Breast epithelium (tissue), 4 donors: ENCODE data around the gene TSPAN11. TPM values are rescaled to one million over a fixed set of nuclear protein-coding genes. Genes with fewer than 3 reads are reported as not detected.

Experiments used
- DNase-seq, 2 donors: peaks; one replicate each; pipeline ENCODE4 v3.0.0-alpha.2; 2019; ENCODE audit warnings: low spot score in 2 of 2
- H3K27ac ChIP-seq, 2 donors: fragments of 200-600 bp; sonication (generic) in 1 of 2; one replicate each; pipeline ENCODE4 v1.5.1; 2016 to 2019; ENCODE audit warnings: mild to moderate bottlenecking in 1 of 2
- H3K27me3 ChIP-seq, 2 donors: fragments of 200-600 bp; sonication (generic) in 1 of 2; one replicate each; pipeline versions ENCODE4 v1.5.1 to v1.6.0; 2017 to 2019; ENCODE audit warnings: control low read depth in 1 of 2, mild to moderate bottlenecking in 1 of 2
- H3K36me3 ChIP-seq: fragments of 200-600 bp; one replicate; pipeline ENCODE4 v1.5.1; 2019
- H3K4me1 ChIP-seq, 2 donors: fragments of 200-600 bp; sonication (generic); one replicate each; pipeline ENCODE4 v1.5.1; 2016 to 2019; ENCODE audit warnings: control low read depth in 1 of 2
- H3K4me3 ChIP-seq, 3 donors: fragments of 200-600 bp; sonication (generic); 1 replicate in 2 of 3; 2 replicates in 1 of 3; pipeline ENCODE4 v1.5.1; 2016 to 2019; ENCODE audit warnings: mild to moderate bottlenecking in 3 of 3, moderate library complexity in 2 of 3
- H3K9me3 ChIP-seq, 2 donors: fragments of 200-600 bp; sonication (generic) in 1 of 2; one replicate each; pipeline ENCODE4 v1.5.1; 2016 to 2019; ENCODE audit warnings: control low read depth in 1 of 2
- POLR2A ChIP-seq: fragments of 450-650 bp; IDR thresholded peaks from one replicate; pipeline ENCODE4 v1.6.1; 2016; ENCODE audit warnings: antibody characterized with exemption, mild to moderate bottlenecking, moderate library complexity
- POLR2AphosphoS5 ChIP-seq, 3 donors: sonication (generic); formaldehyde crosslinking; IDR thresholded peaks; one replicate each; pipeline ENCODE4 v1.6.1; 2017; ENCODE audit warnings: antibody characterized with exemption in 3 of 3
- intact Hi-C: fragments of 100-400 bp; cut with DNase I; formaldehyde crosslinking; loops from one replicate; pipeline ENCODE4 v1.15.1; 2023; ENCODE audit warnings: low total_unique reads
- total RNA-seq, 3 donors: library from RNA; depleted of rRNA; stranded (reverse); fragments of >200 nt; gene quantifications; one replicate each; pipeline ENCODE4 v1.1.0, GENCODE V29; 2016
- TF ChIP-seq, protein P1 (sequence below), 3 donors: fragments of 450-650 bp; IDR thresholded peaks; one replicate each; pipeline ENCODE4 v1.5.1; 2016 to 2017; ENCODE audit warnings: antibody characterized with exemption in 3 of 3, mild to moderate bottlenecking in 3 of 3, moderate library complexity in 3 of 3

Gene TSPAN11
- total RNA-seq, 3 donors from 2014 or later = 0.48 to 1.3 (median 0.73) TPM

DNA sequence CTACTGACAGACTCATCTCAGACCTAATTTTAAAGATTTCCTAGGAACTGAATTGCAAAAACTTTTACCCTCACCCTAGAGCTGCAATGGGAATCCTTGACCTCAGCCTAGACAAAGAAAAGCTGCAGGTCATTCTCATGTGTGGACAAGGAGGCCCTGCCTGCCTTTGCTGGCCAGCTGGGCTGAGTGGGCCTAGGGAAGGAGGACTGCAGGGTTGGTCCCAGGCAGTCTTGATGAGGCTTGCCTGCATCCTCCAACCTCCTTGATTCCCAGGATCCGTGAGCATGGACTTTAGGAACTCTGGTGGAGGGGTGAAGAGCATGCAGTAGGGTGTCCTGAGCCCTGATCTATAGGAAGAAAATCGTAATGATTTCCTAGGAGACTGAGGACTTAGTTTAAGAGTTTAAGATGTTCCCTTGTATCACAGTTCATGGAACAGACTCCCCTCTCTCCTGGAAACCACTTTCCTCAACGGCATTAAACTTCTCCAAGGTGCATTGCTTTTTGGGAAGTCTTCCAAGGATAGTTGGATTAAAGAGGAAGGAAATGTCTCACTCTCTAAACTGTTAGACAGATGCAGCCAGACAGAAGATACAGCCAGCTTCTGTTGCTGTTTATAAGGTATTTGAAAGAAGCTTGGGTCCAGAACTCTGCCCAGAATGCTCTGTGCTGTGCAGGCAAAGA lies 91.7 kb downstream of the TSPAN11 start:
- Histone ChIP-seq H3K9me3 (no peaks in the 10 kb centered on the region), H3K27me3 (no peaks in the 10 kb centered on the region), H3K4me3 (no peak overlapping the region), H3K4me1 (no peaks in the 10 kb centered on the region), H3K36me3 (no peaks in the 10 kb centered on the region), H3K27ac (no peak overlapping the region)
- TF ChIP-seq POLR2AphosphoS5 (IDR thresholded peaks at IDR 0.05) (no peak), POLR2A (no peak)
- TF ChIP-seq, protein P1, sequence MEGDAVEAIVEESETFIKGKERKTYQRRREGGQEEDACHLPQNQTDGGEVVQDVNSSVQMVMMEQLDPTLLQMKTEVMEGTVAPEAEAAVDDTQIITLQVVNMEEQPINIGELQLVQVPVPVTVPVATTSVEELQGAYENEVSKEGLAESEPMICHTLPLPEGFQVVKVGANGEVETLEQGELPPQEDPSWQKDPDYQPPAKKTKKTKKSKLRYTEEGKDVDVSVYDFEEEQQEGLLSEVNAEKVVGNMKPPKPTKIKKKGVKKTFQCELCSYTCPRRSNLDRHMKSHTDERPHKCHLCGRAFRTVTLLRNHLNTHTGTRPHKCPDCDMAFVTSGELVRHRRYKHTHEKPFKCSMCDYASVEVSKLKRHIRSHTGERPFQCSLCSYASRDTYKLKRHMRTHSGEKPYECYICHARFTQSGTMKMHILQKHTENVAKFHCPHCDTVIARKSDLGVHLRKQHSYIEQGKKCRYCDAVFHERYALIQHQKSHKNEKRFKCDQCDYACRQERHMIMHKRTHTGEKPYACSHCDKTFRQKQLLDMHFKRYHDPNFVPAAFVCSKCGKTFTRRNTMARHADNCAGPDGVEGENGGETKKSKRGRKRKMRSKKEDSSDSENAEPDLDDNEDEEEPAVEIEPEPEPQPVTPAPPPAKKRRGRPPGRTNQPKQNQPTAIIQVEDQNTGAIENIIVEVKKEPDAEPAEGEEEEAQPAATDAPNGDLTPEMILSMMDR (IDR thresholded peaks at IDR 0.05) = no peak
- DNase-seq = no peak
- intact Hi-C loops = no loop called here

DNA sequence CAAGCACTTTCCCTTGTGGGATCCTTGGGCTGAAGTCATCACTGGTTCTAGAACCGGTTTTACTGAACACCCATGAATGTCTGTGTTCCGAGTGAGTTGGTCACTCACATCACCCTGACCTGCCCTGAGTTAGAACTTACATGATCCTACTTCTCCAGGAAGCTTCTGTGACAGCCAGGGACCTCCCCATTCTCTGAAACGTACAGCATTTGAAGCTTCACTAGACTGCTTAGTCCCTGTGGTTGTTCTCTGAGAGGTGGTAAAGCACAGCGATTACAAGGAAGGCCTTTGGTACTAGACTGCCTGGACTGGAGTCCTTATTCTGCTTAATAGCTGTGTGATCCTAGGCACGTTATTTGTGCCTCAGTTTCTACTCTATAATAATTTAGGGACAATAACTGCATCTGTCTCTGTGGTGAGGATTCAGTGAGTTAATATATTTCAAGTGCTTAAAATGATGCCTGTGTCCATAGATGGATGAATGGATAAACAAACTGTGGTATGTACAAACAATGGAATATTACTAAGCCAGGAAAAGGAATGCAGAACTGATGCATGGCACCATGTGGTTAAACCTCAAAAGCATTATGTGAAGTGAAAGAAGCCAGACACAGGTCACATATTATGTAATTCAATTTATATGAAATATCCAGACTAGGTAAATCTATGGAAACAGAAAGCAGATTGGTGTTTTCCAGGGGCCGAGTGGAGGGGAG lies 92.4 kb downstream of the TSPAN11 start:
- no peak overlapping the region for H3K4me3 ChIP-seq
- intact Hi-C loops = no loop called here
- no peak for DNase-seq
- no peaks in the 10 kb centered on the region for H3K9me3 ChIP-seq
- H3K27ac ChIP-seq = no peak overlapping the region
- H3K36me3 ChIP-seq = no peaks in the 10 kb centered on the region
- H3K4me1 ChIP-seq = no peaks in the 10 kb centered on the region
- TF ChIP-seq POLR2AphosphoS5 (IDR thresholded peaks at IDR 0.05) = no peak
- TF ChIP-seq, protein P1 (IDR thresholded peaks at IDR 0.05) = no peak
- TF ChIP-seq POLR2A = no peak
- H3K27me3 ChIP-seq = no peaks in the 10 kb centered on the region

DNA sequence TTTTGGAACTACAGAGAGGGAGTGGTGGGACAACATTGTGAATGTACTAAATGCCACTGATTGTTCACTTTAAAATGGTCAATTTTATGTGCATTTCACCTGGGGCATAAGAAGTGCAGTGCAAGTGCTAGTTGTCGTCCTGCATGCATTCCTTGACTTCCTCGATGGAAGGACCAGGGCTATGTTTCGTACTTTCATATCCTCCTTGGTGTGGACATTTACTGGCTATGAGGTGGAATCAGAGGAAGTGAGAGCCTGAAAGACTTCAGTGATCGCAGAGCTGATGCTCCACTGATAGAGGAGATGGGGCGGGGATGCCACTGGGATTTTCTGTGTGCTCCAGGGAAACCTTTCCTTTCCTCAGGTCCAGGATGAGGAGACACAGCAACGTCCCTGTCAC lies 93.0 kb downstream of the TSPAN11 start:
- intact Hi-C loops = no loop called here
- Histone ChIP-seq H3K4me3 (no peak overlapping the region), H3K27ac (no peak overlapping the region), H3K27me3 (no peaks in the 10 kb centered on the region), H3K4me1 (no peaks in the 10 kb centered on the region), H3K9me3 (no peaks in the 10 kb centered on the region), H3K36me3 (no peaks in the 10 kb centered on the region)
- no peak for DNase-seq
- TF ChIP-seq POLR2AphosphoS5 (IDR thresholded peaks at IDR 0.05) (no peak), POLR2A (no peak)
- TF ChIP-seq, protein P1 (IDR thresholded peaks at IDR 0.05) = no peak

DNA sequence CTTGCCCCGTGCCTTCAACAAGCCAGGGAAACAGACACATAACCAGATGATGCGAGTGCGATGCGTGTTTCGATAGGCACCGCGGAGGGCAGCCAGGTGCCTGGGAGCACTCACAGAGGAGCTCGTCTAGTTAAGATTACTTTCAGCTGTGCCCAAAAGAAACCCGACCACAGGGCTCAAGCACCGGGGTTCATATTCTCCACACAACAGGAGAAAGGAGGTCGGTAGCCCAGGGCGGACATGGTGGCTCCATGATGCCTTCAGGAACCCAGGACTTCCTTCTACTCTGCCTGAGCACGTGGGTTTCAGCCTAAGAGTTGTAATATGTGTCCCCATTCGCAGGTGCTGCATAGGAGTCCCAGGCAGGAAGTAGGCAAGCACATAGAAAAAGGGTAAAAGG lies 93.4 kb downstream of the TSPAN11 start:
- Histone ChIP-seq H3K27ac (no peak overlapping the region), H3K4me1 (no peaks in the 10 kb centered on the region), H3K9me3 (no peaks in the 10 kb centered on the region), H3K4me3 (no peak overlapping the region), H3K27me3 (no peaks in the 10 kb centered on the region), H3K36me3 (no peaks in the 10 kb centered on the region)
- intact Hi-C loops = no loop called here
- DNase-seq = no peak
- TF ChIP-seq POLR2A (no peak), POLR2AphosphoS5 (IDR thresholded peaks at IDR 0.05) (no peak)
- TF ChIP-seq, protein P1 (IDR thresholded peaks at IDR 0.05) = no peak

DNA sequence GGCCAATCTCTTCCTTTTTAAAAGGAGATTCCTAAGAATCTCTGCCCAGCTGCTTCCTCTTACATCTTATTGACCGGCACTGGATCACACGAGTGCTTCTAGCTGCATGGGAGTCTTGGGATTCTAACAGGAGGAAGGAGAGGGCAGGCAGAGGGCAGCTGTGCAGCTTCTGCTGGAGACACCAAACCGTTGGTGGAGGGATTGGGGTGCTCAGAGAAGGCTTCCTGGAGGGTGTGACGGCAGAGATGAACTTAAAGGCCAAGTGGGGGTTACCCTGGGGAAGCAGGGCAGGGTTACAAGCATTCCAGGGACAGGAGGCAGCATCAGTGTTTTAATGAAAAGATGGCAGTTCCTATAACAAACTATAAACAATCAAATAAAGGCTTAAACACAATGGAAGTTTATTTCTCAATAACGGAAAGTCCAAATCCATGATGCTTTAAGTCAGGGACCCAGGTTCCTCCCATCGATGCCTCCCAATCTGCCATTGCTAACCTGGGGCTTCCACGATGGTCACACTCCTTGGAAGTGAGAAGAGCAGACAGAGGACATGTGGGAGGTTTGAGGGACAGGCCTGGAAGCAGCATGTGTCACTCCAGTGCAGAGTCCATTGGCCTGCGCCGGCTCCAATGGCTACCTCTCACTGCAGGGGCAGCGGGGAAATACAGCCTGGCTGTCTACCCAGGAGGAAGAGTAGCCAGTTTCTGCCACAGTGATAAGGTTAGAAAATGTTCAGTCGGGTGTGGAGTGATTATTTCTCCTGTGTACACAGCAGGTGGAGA lies 94.0 kb downstream of the TSPAN11 start:
- DNase-seq = no peak
- H3K27ac ChIP-seq = no peak overlapping the region
- H3K36me3 ChIP-seq = no peaks in the 10 kb centered on the region
- H3K27me3 ChIP-seq = no peaks in the 10 kb centered on the region
- TF ChIP-seq POLR2A (no peak), POLR2AphosphoS5 (IDR thresholded peaks at IDR 0.05) (no peak)
- TF ChIP-seq, protein P1 (IDR thresholded peaks at IDR 0.05) = no peak
- no peaks in the 10 kb centered on the region for H3K4me1 ChIP-seq
- H3K4me3 ChIP-seq = no peak overlapping the region
- H3K9me3 ChIP-seq = no peaks in the 10 kb centered on the region
- intact Hi-C loops = no loop called here
